Brain microvascular endothelial cell (primary cell): ENCODE results near the gene LRRC28.
A peak's percentile ranks its signal among the peaks of the same experiment; 100 is the strongest.

Experiments used
- DNase-seq: peaks from one replicate; pipeline ENCODE4 v3.0.0-alpha.2; 2020
- H3K27ac ChIP-seq: fragments of 250-450 bp; sonication (Bioruptor Pico); 2 replicates; pipeline ENCODE4 v1.5.1; 2020; ENCODE audit warnings: mild to moderate bottlenecking, moderate library complexity
- H3K27me3 ChIP-seq: fragments of 250-450 bp; sonication (Bioruptor Pico); replicated peaks from 2 replicates; pipeline ENCODE4 v1.5.1; 2020; ENCODE audit warnings: mild to moderate bottlenecking
- H3K36me3 ChIP-seq: fragments of 250-450 bp; sonication (Bioruptor Pico); replicated peaks from 2 replicates; pipeline ENCODE4 v1.5.1; 2020; ENCODE audit warnings: mild to moderate bottlenecking
- H3K4me3 ChIP-seq: 2 replicates; pipeline ENCODE4 v1.5.1; 2011; ENCODE audit warnings: low read depth, mild to moderate bottlenecking, control low read depth, low read length, moderate library complexity
- in situ Hi-C: cut with HindIII; loops from 2 replicates; pipeline ENCODE4 v1.10.0; 2017; ENCODE audit warnings: low sequenced_read_pairs, low pct_ligation_motif_present
- TF ChIP-seq, protein P1 (sequence below): IDR thresholded peaks from 2 replicates; pipeline ENCODE4 v1.5.1; 2011; ENCODE audit warnings: low read depth, mild to moderate bottlenecking, moderate library complexity, low read length, control low read depth, inconsistent platforms; ENCODE audit errors: missing control alignments

The LRRC28 gene

DNA sequence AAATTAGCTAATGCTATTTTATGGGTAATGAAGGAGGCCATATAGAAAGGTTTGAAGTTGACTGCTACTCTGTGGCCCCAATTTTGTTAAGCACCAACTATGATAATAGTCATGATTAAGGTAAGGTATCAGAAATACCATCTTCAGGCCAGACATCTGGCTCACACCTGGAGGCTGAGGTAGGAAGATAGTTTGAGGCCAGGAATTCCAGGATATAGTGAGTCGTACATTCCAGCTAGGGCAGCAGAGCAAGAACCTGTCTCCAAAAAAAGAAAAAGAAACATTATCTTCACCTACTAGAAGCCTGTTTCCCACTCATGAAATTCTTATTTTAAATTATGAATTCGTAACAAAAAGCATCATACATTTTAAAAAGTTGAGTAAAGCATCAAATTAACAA, 64.4 kb downstream of the LRRC28 start:
- Histone ChIP-seq H3K36me3 (no peaks in the 10 kb centered on the region), H3K27ac (no peak overlapping the region)
- in situ Hi-C loops = no loop called here

DNA sequence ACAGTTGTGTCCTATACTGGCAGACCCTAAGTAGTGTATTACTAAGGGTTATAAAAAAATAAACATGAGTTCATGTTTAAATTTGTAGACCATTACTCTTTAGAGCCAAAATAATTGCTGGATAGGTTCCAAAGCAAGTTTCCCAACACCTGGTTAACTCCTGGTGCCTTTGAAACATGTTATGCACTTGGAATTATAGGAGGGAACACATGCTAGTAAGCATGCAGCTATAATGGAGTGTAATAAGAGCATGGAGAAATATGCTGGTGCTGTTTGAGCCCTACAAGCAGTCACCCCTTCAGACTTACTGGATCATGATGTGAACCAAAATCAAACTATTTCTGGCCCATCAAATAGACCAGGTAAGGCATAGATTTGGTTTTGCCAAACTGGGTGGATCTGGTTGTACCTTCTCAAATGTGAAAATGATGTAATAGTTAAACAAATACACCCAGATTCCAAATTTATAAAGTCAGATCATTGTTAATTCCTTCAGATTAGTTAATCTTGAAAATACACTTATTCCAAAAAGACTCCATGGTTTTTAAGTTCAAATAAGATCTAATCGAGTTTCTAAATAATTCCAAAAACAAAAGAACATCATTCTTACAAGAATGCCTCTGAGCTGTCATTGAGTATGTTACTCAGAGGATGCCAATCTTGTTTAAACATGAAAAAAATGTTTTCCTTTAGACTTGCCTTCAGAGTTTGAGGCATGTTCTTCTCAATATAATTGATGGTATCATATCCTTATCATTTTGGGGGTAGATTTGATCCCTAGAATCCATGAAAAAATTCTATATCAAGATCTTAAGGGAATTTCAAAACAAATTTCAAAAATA, 69.3 kb downstream of the LRRC28 start:
- no peaks in the 10 kb centered on the region for H3K36me3 ChIP-seq
- no peak overlapping the region for H3K4me3 ChIP-seq
- no peak for DNase-seq
- H3K27me3 ChIP-seq = no peaks in the 10 kb centered on the region
- TF ChIP-seq, protein P1, sequence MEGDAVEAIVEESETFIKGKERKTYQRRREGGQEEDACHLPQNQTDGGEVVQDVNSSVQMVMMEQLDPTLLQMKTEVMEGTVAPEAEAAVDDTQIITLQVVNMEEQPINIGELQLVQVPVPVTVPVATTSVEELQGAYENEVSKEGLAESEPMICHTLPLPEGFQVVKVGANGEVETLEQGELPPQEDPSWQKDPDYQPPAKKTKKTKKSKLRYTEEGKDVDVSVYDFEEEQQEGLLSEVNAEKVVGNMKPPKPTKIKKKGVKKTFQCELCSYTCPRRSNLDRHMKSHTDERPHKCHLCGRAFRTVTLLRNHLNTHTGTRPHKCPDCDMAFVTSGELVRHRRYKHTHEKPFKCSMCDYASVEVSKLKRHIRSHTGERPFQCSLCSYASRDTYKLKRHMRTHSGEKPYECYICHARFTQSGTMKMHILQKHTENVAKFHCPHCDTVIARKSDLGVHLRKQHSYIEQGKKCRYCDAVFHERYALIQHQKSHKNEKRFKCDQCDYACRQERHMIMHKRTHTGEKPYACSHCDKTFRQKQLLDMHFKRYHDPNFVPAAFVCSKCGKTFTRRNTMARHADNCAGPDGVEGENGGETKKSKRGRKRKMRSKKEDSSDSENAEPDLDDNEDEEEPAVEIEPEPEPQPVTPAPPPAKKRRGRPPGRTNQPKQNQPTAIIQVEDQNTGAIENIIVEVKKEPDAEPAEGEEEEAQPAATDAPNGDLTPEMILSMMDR = no peak
- no peak overlapping the region for H3K27ac ChIP-seq
- in situ Hi-C loops = no loop called here

More for the DNA sequence above, 64.4 kb downstream of the LRRC28 start:
- Histone ChIP-seq H3K27me3 (no peaks in the 10 kb centered on the region), H3K4me3 (no peak overlapping the region)
- no peak for DNase-seq
- TF ChIP-seq, protein P1 = no peak

GRCh38 chr15:99321468-99321867, 70.2 kb downstream of the LRRC28 start:
- H3K27me3 ChIP-seq = no peaks in the 10 kb centered on the region
- in situ Hi-C loops = no loop called here
- no peak for DNase-seq
- H3K27ac ChIP-seq = no peak overlapping the region
- TF ChIP-seq, protein P1 = no peak
- H3K36me3 ChIP-seq = no peaks in the 10 kb centered on the region
- H3K4me3 ChIP-seq = no peak overlapping the region

GRCh38 chr15:99322643-99323405, 71.5 kb downstream of the LRRC28 start:
- no peak overlapping the region for H3K27ac ChIP-seq
- H3K36me3 ChIP-seq = no peaks in the 10 kb centered on the region
- in situ Hi-C loops = no loop called here
- no peaks in the 10 kb centered on the region for H3K27me3 ChIP-seq
- H3K4me3 ChIP-seq = no peak overlapping the region
- TF ChIP-seq, protein P1 = no peak
- DNase-seq = no peak

GRCh38 chr15:99324082-99324620, 72.9 kb downstream of the LRRC28 start:
- peak overlapping the region; percentile 24 for H3K4me3 ChIP-seq
- peak; percentile 91 for DNase-seq
- peak overlapping the region; percentile 89 for H3K27ac ChIP-seq
- H3K36me3 ChIP-seq = no peaks in the 10 kb centered on the region
- in situ Hi-C loops = no loop called here
- H3K27me3 ChIP-seq = no peaks in the 10 kb centered on the region
- TF ChIP-seq, protein P1 = no peak
